ENCODE data around the gene DDX56. TPM values are rescaled to one million over a fixed set of nuclear protein-coding genes. Genes with fewer than 3 reads are reported as not detected.

DDX56 gene
- total RNA-seq, 1 experiment from 2014 or later = 147 TPM

GRCh38 chr7:44530990-44531389, 42.7 kb downstream of the DDX56 start:
- no TSS peak for BruUV-seq (replicated peaks)

GRCh38 chr7:44524811-44525388, 48.8 kb downstream of the DDX56 start:
- no peaks in the 10 kb centered on the region for H3K27me3 ChIP-seq (ENCODE audit: control insufficient read depth, insufficient read depth, low read length)
- no peak overlapping the region for H3K4me3 ChIP-seq (ENCODE audit: low read depth in 2 of 2, low read length in 2 of 2)
- no peak overlapping the region for H3K27ac ChIP-seq (ENCODE audit: low read length)
- H3K4me1 ChIP-seq (ENCODE audit: control insufficient read depth, insufficient read depth, low read length) = no peaks in the 10 kb centered on the region
- 0 out of 2 replicates have a peak, but pooled peaks cover 4% of the 10 kb centered on the region for H3K9me3 ChIP-seq (ENCODE audit: control insufficient read depth, insufficient read depth, low read depth, low read length)
- in situ Hi-C loops (cut with HindIII; ENCODE audit: low pct_unique_long_range_greater_than_20kb, low sequenced_read_pairs) = no loop called here
- intact Hi-C loops (cut with micrococcal nuclease; ENCODE audit: unreplicated experiment) = no loop called here
- TF ChIP-seq CTCF (IDR thresholded peaks at IDR 0.05) (no peak), REST (IDR thresholded peaks at IDR 0.05; ENCODE audit: insufficient read depth in 1 of 2, low read depth in 2 of 2, low read length in 1 of 2) (no peak), TCF7L2 (IDR thresholded peaks at IDR 0.05; ENCODE audit: low read depth, low read length) (no peak)
- no TSS peak for BruUV-seq (replicated peaks)
- ATAC-seq (no peak), DNase-seq (ENCODE audit: low read depth, low spot score) (no peak)
- POLR2A ChIA-PET = interaction anchor here (0.6 kb wide), 1 partner anchor 10 kb away, joined by 4 read pairs; no protein-coding TSS in a partner anchor
- CTCF ChIA-PET = no interaction called here
- H3K36me3 ChIP-seq (ENCODE audit: control insufficient read depth, insufficient read depth, low read length) = no peaks in the 10 kb centered on the region

More at GRCh38 chr7:44530990-44531389, 42.7 kb downstream of the DDX56 start:
- no peak for TF ChIP-seq TCF7L2 (IDR thresholded peaks at IDR 0.05; ENCODE audit: low read depth, low read length)
- no peak for TF ChIP-seq REST (IDR thresholded peaks at IDR 0.05; ENCODE audit: insufficient read depth in 1 of 2, low read depth in 2 of 2, low read length in 1 of 2)
- TF ChIP-seq CTCF (IDR thresholded peaks at IDR 0.05) = no peak
- TF ChIP-seq SIN3A (IDR thresholded peaks at IDR 0.05; ENCODE audit: borderline replicate concordance, insufficient read depth, low read depth, low read length) = no peak
- no peak for TF ChIP-seq POLR2AphosphoS5 (IDR thresholded peaks at IDR 0.05; ENCODE audit: low read depth, low read length)
- DNase-seq (ENCODE audit: low read depth, low spot score) (no peak), ATAC-seq (peak; percentile 32; the same call in 1 of the 2 replicates)
- no peaks in the 10 kb centered on the region for H3K9me3 ChIP-seq (ENCODE audit: control insufficient read depth, insufficient read depth, low read depth, low read length)
- H3K27me3 ChIP-seq (ENCODE audit: control insufficient read depth, insufficient read depth, low read length) = no peaks in the 10 kb centered on the region
- POLR2A ChIA-PET = no interaction called here
- no peaks in the 10 kb centered on the region for H3K36me3 ChIP-seq (ENCODE audit: control insufficient read depth, insufficient read depth, low read length)
- intact Hi-C loops (cut with micrococcal nuclease; ENCODE audit: unreplicated experiment) (no loop called here), in situ Hi-C loops (cut with HindIII; ENCODE audit: low pct_unique_long_range_greater_than_20kb, low sequenced_read_pairs) (no loop called here)
- CTCF ChIA-PET = no interaction called here
- no peak overlapping the region for H3K27ac ChIP-seq (ENCODE audit: low read length)
- H3K4me1 ChIP-seq (ENCODE audit: control insufficient read depth, insufficient read depth, low read length) = no peaks in the 10 kb centered on the region
- H3K4me3 ChIP-seq (ENCODE audit: low read depth in 2 of 2, low read length in 2 of 2) = no peak overlapping the region
